Activated CD8-positive, alpha-beta T cell treated with anti-CD3 and anti-CD28 coated beads for 36 hours (primary cell): ENCODE results near the gene SEC61A2. TPM values are rescaled to one million over a fixed set of nuclear protein-coding genes. Genes with fewer than 3 reads are reported as not detected.

Experiments used
- ATAC-seq: fragments of 200-7000 bp; cut with Tn5 transposase; one replicate; pipeline ENCODE4 v1.10.0; 2021; ENCODE audit warnings: mild to moderate bottlenecking, moderate library complexity
- CTCF ChIA-PET: fragments of 350-600 bp; sonication (Branson Sonifier 250); formaldehyde crosslinking; loops from one replicate; lab custom pipeline; 2021; ENCODE audit warnings: antibody characterized with exemption; lab: Charles Lee
- POLR2A ChIA-PET: fragments of 350-600 bp; sonication (Branson Sonifier 250); formaldehyde crosslinking; loops from one replicate; lab custom pipeline; 2021; ENCODE audit warnings: antibody characterized with exemption; lab: Charles Lee
- DNase-seq: peaks from one replicate; pipeline ENCODE4 v3.0.0-alpha.2; 2020
- H3K27ac Mint-ChIP-seq: one replicate; pipeline ENCODE4 v1.8.0; 2021; ENCODE audit warnings: mild to moderate bottlenecking, mixed read lengths
- H3K27me3 Mint-ChIP-seq: one replicate; pipeline ENCODE4 v1.8.0; 2021; ENCODE audit warnings: mixed read lengths
- H3K36me3 Mint-ChIP-seq: one replicate; pipeline ENCODE4 v1.8.0; 2021; ENCODE audit warnings: low read depth, mixed read lengths
- H3K4me1 Mint-ChIP-seq: one replicate; pipeline ENCODE4 v1.8.0; 2021; ENCODE audit warnings: low read depth, mixed read lengths
- H3K4me3 Mint-ChIP-seq: one replicate; pipeline ENCODE4 v1.8.0; 2021; ENCODE audit warnings: mild to moderate bottlenecking, moderate library complexity, mixed read lengths
- H3K9me3 Mint-ChIP-seq: one replicate; pipeline ENCODE4 v1.8.0; 2021; ENCODE audit warnings: mixed read lengths
- CTCF ChIP-seq: fragments of 200-600 bp; IDR thresholded peaks from one replicate; pipeline ENCODE4 v1.8.0; 2022; ENCODE audit warnings: antibody characterized with exemption, mild to moderate bottlenecking
- intact Hi-C: fragments of 100-400 bp; cut with micrococcal nuclease; formaldehyde crosslinking; loops from one replicate; pipeline ENCODE4 v1.10.0; 2022
- total RNA-seq, 2 experiments: library from RNA; stranded (reverse); gene quantifications; one replicate each; pipeline ENCODE4 v1.2.3, GENCODE V29; 2021

The SEC61A2 gene
- total RNA-seq, 2 experiments from 2014 or later, result 10.8 to 12.0 TPM

- Mint-ChIP-seq H3K27me3 (no peaks in the 10 kb centered on the region), H3K4me1 (peaks cover 44% of the 10 kb centered on the region), H3K9me3 (no peaks in the 10 kb centered on the region), H3K36me3 (peaks cover 51% of the 10 kb centered on the region), H3K27ac (peak overlapping the region; percentile 73), H3K4me3 (no peak overlapping the region)
- ATAC-seq, result no peak
- no peak for TF ChIP-seq CTCF
- ChIA-PET CTCF (no interaction called here), POLR2A (no interaction called here)
- intact Hi-C loops, result no loop called here
- no peak for DNase-seq
Observed at GRCh38 chr10:12187321-12187905, 57.9 kb downstream of the SEC61A2 start.

GRCh38 chr10:12188656-12189055, 59.2 kb downstream of the SEC61A2 start:
- no peak for TF ChIP-seq CTCF
- intact Hi-C loops, result no loop called here
- ChIA-PET POLR2A (no interaction called here), CTCF (no interaction called here)
- Mint-ChIP-seq H3K27me3 (no peaks in the 10 kb centered on the region), H3K36me3 (peaks cover 50% of the 10 kb centered on the region), H3K4me3 (no peak overlapping the region), H3K9me3 (no peaks in the 10 kb centered on the region), H3K27ac (peak overlapping the region; percentile 66), H3K4me1 (peaks cover 53% of the 10 kb centered on the region)
- ATAC-seq (no peak), DNase-seq (no peak)

GRCh38 chr10:12189426-12189825, 59.9 kb downstream of the SEC61A2 start:
- TF ChIP-seq CTCF, result no peak
- ChIA-PET POLR2A (interaction anchor here (0.6 kb wide), 1 partner anchor 146 kb away, joined by 3 read pairs; no protein-coding TSS in a partner anchor), CTCF (interaction anchor here (1.0 kb wide), 1 partner anchor 59 kb away, joined by 3 read pairs; no protein-coding TSS in a partner anchor)
- Mint-ChIP-seq H3K4me3 (no peak overlapping the region), H3K4me1 (peaks cover 58% of the 10 kb centered on the region), H3K27ac (no peak overlapping the region), H3K36me3 (peaks cover 53% of the 10 kb centered on the region), H3K9me3 (no peaks in the 10 kb centered on the region), H3K27me3 (no peaks in the 10 kb centered on the region)
- DNase-seq (no peak), ATAC-seq (no peak)
- intact Hi-C loops, result no loop called here

GRCh38 chr10:12191715-12192114, 62.2 kb downstream of the SEC61A2 start:
- ChIA-PET POLR2A (interaction anchor here (1.1 kb wide), 1 partner anchor 27 kb away, joined by 3 read pairs; no protein-coding TSS in a partner anchor), CTCF (interaction anchor here (1.2 kb wide), 1 partner anchor 29 kb away, joined by 6 read pairs; no protein-coding TSS in a partner anchor)
- ATAC-seq, result no peak
- intact Hi-C loops, result loop anchor here (10.0 kb wide), 1 partner anchor 147 kb away; the partner anchor contains the start of gene UPF2
- Mint-ChIP-seq H3K4me3 (no peak overlapping the region), H3K4me1 (peaks cover 55% of the 10 kb centered on the region), H3K36me3 (peaks cover 50% of the 10 kb centered on the region), H3K27ac (peak overlapping the region; percentile 10), H3K9me3 (no peaks in the 10 kb centered on the region), H3K27me3 (no peaks in the 10 kb centered on the region)
- no peak for TF ChIP-seq CTCF
- DNase-seq, result no peak

GRCh38 chr10:12193193-12193592, 63.7 kb downstream of the SEC61A2 start:
- no peak for DNase-seq
- TF ChIP-seq CTCF, result no peak
- no peak for ATAC-seq
- CTCF ChIA-PET, result no interaction called here
- peaks cover 52% of the 10 kb centered on the region for H3K4me1 Mint-ChIP-seq
- H3K9me3 Mint-ChIP-seq, result no peaks in the 10 kb centered on the region
- H3K27me3 Mint-ChIP-seq, result no peaks in the 10 kb centered on the region
- no peak overlapping the region for H3K4me3 Mint-ChIP-seq
- no peak overlapping the region for H3K27ac Mint-ChIP-seq
- intact Hi-C loops, result loop anchor here (10.0 kb wide), 1 partner anchor 148 kb away; the partner anchor contains the start of gene UPF2
- POLR2A ChIA-PET, result interaction anchor here (0.8 to 1.5 kb wide), 2 partner anchors 11 to 58 kb away, joined by 3 to 4 read pairs; no protein-coding TSS in a partner anchor
- peaks cover 43% of the 10 kb centered on the region for H3K36me3 Mint-ChIP-seq
